Sciatic nerve (tissue), 2 donors: ENCODE data around the gene TRPM4. TPM values are rescaled to one million over a fixed set of nuclear protein-coding genes. Genes with fewer than 3 reads are reported as not detected.
A peak's percentile ranks its signal among the peaks of the same experiment; 100 is the strongest.
"Not testable (repeated sequence)": the region's sequence is repeated elsewhere in the genome, so short reads cannot be mapped to it uniquely, and the experiment has no call there.

Experiments
- ATAC-seq: fragments of 200-7000 bp; cut with Tn5 transposase; one replicate; pipeline ENCODE4 v1.9.1; 2020; ENCODE audit warnings: mild to moderate bottlenecking, moderate library complexity
- DNase-seq: peaks from one replicate; pipeline ENCODE4 v3.0.0-alpha.2; 2020; ENCODE audit warnings: low spot score
- intact Hi-C: fragments of 100-400 bp; cut with DNase I; formaldehyde crosslinking; loops from one replicate; pipeline ENCODE4 v1.14.2; 2022
- total RNA-seq: library from RNA; stranded (reverse); fragmentation: NEBNext Ultra II Directional; extraction: Animal tissue kit (Norgen Biotek cat#: 25700); gene quantifications from one replicate; pipeline ENCODE4 v1.2.1, GENCODE V29; 2021
- donor health status: DM: no; HTN: no; CAD: no.
- donor health status: DM: no; HTN: no; CAD: no.

The TRPM4 gene
- total RNA-seq, 1 donor from 2014 or later: 32.5 TPM

DNA sequence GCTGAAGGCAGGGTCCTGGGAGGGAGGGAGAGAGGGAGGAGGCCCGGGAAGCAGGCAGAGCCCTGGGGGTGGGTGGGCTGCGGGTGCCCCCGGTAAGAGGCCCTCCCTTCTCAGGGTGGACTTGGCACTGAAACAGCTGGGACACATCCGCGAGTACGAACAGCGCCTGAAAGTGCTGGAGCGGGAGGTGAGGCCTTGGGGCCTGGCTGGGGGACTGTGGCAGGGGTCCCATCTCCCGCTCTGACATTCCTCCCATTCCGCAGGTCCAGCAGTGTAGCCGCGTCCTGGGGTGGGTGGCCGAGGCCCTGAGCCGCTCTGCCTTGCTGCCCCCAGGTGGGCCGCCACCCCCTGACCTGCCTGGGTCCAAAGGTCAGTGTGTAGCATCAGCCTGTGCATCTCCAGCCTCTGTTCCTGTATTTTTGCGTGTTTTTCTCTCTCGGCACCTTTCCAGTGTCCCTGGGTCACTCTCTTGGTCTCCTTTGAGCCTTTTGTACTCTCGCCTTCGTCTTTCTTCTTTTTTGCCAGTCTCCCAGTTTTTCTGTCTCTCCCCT is 53.4 kb downstream of the TRPM4 start:
- intact Hi-C loops: no loop called here
- ATAC-seq: peak; percentile 21
- no peak for DNase-seq

GRCh38 chr19:49212016-49212701 is 54.6 kb downstream of the TRPM4 start:
- ATAC-seq (no peak), DNase-seq (no peak)
- intact Hi-C loops: no loop called here

DNA sequence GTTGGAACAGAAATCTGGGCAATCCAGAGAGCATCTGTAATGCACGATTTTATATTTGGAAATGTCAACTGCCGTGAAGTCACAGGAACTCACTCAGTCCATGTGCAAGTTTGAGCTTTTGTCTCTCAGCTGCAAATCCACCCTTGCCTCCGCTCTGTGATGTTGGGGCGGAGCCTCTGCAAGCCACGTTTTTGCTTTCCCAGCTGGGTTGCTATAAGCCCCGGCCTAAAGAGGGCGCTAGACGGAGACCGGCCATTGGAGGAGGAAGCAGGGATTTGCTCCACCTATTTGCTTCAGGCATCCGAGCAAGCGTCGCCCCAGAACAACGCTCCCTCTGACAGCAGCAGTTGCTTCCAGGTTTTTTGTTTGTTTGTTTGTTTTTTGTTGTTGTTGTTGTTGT is 56.2 kb downstream of the TRPM4 start:
- intact Hi-C loops: no loop called here
- ATAC-seq: no peak
- no peak for DNase-seq

DNA sequence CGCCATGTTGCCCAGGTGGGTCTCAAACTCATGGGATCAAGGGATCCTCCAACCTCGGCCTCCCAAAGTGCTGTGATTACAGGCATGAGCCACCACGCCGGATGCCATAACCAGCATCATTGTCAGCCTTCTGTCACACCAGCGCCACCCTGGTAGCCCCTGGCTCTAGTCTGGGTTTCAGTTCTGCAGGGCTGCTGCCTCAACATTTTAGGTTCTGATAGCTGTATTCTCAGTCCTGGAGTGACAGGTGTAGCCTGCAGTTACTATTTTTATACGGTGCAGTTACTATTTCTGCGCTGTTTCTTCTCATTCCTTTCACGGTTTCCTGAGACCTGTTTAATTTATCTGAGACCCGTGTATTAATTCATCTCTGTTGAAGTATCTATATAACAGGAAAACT is 57.1 kb downstream of the TRPM4 start:
- intact Hi-C loops: no loop called here

GRCh38 chr19:49216071-49216470 is 58.5 kb downstream of the TRPM4 start:
- intact Hi-C loops: no loop called here
- DNase-seq: no peak
- no peak for ATAC-seq

More for the DNA sequence above, 57.1 kb downstream of the TRPM4 start:
- DNase-seq: no peak
- ATAC-seq: no peak

DNA sequence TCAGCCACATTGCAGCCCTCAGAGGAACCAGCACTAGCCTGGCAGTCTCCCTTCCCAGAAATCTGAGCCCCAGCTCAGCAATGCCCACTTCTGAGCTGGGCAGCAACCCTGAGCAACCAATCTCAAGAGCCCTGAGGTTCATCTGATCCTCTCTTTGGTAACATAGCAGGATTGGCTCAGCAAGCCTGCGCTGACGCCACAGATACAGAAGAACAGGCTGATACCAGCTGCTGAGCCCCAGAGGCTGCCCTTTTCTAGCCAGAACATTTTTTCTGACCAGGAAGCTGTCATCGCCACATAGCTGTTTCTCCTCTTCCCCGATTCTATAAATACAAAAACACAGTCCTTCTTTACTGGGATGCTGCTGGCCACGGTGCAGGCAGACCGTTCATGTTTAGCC is 59.8 kb downstream of the TRPM4 start:
- intact Hi-C loops: no loop called here
- no peak for DNase-seq
- no peak for ATAC-seq

GRCh38 chr19:49222011-49222410 is 64.4 kb downstream of the TRPM4 start:
- no peak for ATAC-seq
- DNase-seq: no peak
- intact Hi-C loops: no loop called here

DNA sequence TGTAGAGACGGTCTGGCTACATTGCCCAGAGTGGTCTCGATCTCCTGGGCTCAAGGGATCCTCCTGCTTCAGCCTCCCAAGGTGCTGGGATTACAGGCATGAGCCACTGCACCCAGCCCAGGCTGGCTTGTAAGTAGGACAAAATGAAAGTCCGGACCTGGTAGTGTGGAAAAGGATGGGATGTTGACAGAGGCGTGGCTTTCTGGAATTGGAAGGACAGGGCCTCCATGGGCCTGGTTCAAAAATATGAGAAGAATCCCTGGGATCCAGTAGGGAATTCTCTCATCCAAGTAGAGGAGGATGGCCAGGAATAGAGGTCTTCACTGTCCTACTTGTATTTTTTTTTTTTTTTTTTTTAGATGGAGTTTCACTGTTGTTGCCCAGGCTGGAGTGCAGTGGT is 64.9 kb downstream of the TRPM4 start:
- ATAC-seq: no peak
- intact Hi-C loops: no loop called here
- DNase-seq: no peak

- ATAC-seq (no peak), DNase-seq (no peak)
- intact Hi-C loops: no loop called here
These were observed 65.9 kb downstream of the TRPM4 start for GRCh38 chr19:49223472-49223871.

- DNase-seq: peak; percentile 41
- ATAC-seq, intact Hi-C loops: not testable (repeated sequence)
These were observed 66.8 kb downstream of the TRPM4 start for GRCh38 chr19:49224441-49224840.

DNA sequence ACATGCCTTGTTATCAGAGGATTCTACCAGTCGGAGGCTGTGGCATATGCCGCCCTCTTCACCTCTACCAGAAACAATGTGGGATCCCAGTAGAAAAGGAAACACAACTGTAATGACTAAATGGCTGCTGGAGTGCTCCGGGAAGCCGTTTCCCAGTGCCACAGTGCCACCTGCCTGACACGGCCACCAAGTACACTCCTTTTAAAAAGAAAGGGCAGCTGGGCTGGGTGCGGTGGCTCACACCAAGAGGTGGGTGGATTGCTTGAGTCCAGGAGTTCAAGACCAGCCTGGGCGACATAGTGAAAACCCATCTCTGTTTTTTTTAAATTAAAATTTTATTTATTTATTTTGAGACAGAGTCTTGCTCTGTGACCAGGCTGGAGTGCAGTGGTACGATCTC is 67.3 kb downstream of the TRPM4 start:
- no peak for ATAC-seq
- DNase-seq: no peak
- intact Hi-C loops: loop anchor here (5.0 kb wide), 1 partner anchor 212 kb away; no protein-coding TSS in a partner anchor

DNA sequence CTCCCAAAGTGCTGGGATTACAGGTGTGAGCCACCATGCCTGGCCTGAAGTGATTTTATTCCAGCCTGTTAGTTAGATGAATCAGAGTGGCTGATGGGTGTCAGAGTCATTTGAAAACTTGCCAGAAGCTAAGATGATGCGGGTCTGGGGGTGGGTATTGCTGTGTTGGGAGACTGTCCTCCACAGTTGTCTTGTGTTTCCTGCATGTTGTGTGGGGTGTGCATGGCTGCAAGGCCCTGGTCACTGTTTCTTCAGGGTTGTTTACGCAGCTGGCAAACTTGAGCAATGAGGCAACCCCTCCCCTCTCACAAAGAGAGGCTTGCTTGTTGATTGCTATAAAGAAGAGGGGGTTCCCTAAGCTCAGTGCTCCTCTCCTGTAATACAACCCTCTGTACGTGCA is 71.8 kb downstream of the TRPM4 start:
- no peak for ATAC-seq
- intact Hi-C loops: loop anchor here (5.0 kb wide), 1 partner anchor 208 kb away; no protein-coding TSS in a partner anchor
- peak; percentile 12 for DNase-seq

DNA sequence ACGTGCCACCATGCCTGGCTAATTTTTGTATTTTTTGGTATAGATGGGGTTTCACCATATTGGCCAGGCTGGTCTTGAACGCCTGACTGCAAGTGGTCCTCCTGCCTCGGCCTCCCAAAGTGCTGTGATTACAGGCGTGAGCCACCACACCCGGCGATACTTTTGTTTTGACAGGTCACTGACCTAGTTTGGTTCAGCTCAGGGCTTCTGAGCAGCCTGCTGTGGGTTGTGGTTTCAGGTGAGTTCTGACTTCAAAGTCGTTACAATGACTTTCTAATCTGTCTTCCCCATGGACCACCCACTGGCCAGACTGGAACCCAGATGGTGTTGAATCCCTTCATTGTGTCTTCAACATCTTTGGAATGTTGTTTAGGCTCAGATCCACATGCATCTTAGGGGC is 73.8 kb downstream of the TRPM4 start:
- DNase-seq (peak; percentile 10), ATAC-seq (no peak)
- intact Hi-C loops: no loop called here

DNA sequence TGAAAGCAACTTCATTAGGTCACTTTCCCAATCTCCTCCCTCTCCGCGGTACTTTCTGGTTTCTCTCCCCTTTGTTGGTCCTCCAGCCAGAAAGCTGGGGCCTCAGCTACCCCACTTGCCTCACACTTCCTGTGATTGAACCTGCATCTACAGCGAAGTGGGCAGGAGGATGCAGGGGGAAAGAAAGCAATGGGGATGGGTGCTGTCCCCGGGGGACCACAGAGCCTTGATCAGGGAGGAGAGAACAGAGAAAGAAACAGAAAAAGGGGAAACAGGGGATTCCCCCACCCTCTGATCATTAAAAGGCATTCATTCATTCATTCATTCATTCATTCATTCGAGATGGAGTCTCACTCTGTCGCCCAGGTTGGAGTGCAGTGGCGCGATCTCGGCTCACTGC is 74.2 kb downstream of the TRPM4 start:
- intact Hi-C loops: no loop called here
- ATAC-seq (no peak), DNase-seq (no peak)

- ATAC-seq (no peak), DNase-seq (no peak)
- intact Hi-C loops: no loop called here
These were observed 75.6 kb downstream of the TRPM4 start for GRCh38 chr19:49233163-49233562.

DNA sequence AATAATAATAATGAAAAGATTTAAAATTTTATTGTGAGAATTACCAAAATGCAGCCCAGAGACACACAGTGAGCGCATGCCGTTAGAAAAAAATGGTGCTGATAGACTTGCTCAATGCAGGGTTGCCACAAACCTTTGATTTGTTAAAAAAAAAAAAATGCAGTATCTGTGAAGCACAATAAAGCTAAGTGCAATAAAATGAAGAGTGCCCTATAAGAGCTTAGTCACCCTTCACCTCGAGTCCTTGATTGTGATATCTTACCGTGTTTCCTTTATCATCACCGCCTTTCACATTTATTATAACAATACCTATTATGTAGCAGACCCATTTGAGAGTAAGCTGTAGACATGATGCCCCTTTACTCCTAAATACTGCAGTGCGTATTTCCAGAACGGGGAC is 84.2 kb downstream of the TRPM4 start:
- DNase-seq: no peak
- ATAC-seq: no peak
- intact Hi-C loops: no loop called here

DNA sequence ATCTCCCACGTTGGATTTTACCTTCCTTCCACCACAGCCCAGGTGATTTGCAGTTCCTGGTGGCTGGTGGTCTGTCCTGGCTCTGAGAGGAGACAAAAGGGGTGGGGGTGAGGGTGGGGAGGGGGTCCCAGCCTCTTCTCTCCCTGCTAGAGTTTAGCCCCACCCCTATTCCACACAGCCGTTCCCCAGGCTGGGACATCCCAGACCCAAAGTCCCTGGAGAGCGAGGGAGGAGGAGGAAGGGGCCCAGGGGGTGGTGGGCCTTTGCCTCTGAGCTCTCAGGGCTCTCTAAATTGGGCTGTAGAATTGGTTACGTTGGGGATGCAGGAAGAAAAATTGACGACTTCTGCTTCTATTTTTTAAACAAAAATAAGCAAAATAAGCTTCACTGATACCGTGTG is 85.5 kb downstream of the TRPM4 start:
- DNase-seq (no peak), ATAC-seq (no peak)
- intact Hi-C loops: no loop called here

GRCh38 chr19:49243726-49244125 is 86.1 kb downstream of the TRPM4 start:
- DNase-seq (no peak), ATAC-seq (no peak)
- intact Hi-C loops: no loop called here

DNA sequence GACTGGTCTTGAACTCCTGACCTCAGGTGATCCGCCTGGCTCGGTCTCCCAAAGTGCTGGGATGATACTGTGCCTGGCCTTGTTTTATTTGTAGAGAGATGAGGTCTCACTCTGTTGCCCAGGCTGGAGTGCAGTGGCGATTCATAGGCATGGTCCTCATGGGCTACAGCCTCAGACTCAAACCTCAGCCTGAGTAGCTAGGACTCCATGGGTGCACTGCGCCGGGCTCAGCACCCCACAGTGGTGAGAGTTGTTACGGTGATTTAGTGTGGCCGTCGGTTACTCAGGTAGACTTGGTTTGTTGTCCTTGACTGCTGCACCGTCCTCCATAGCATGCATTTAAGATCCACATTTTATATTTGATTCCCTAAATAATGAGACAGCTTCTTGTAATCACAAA is 86.7 kb downstream of the TRPM4 start:
- DNase-seq (no peak), ATAC-seq (no peak)
- intact Hi-C loops: no loop called here

- ATAC-seq (no peak), DNase-seq (no peak)
- intact Hi-C loops: no loop called here
These were observed 90.1 kb downstream of the TRPM4 start for GRCh38 chr19:49247676-49248075.

GRCh38 chr19:49249933-49250332 is 92.3 kb downstream of the TRPM4 start:
- ATAC-seq: no peak
- DNase-seq: no peak
- intact Hi-C loops: no loop called here
